H9 (cell line): ENCODE results near the gene POU2AF1. TPM values are rescaled to one million over a fixed set of nuclear protein-coding genes. Genes with fewer than 3 reads are reported as not detected.

Experiments
- DNase-seq: peaks from one replicate; pipeline ENCODE4 v3.0.0-alpha.2; 2017
- H2AFZ ChIP-seq: one replicate; pipeline ENCODE4 v1.6.1; 2013; ENCODE audit warnings: mild to moderate bottlenecking, low read length, control low read depth, moderate library complexity
- H2AK5ac ChIP-seq: 2 replicates; pipeline ENCODE4 v1.6.1; 2013; ENCODE audit warnings: low read length, control low read depth, mixed read lengths; ENCODE audit not compliant: insufficient read length
- H2BK120ac ChIP-seq: one replicate; pipeline ENCODE4 v1.6.1; 2013; ENCODE audit warnings: low read depth, mild to moderate bottlenecking, low read length, control low read depth, inconsistent platforms; ENCODE audit not compliant: poor library complexity, severe bottlenecking
- H2BK12ac ChIP-seq: 2 replicates; pipeline ENCODE4 v1.6.1; 2013; ENCODE audit warnings: low read length, control low read depth, mixed read lengths, low read depth; ENCODE audit not compliant: insufficient read length
- H2BK15ac ChIP-seq: 2 replicates; pipeline ENCODE4 v1.6.1; 2013; ENCODE audit warnings: low read depth, low read length, control low read depth
- H2BK20ac ChIP-seq: one replicate; pipeline ENCODE4 v1.6.1; 2013; ENCODE audit warnings: low read depth, mild to moderate bottlenecking, low read length, control low read depth, inconsistent platforms; ENCODE audit not compliant: poor library complexity, severe bottlenecking
- H2BK5ac ChIP-seq: 2 replicates; pipeline ENCODE4 v1.6.1; 2013; ENCODE audit warnings: low read length, control low read depth, mixed read lengths; ENCODE audit not compliant: insufficient read length
- H3K14ac ChIP-seq: 2 replicates; pipeline ENCODE4 v1.6.1; 2013; ENCODE audit warnings: low read length, control low read depth; ENCODE audit not compliant: insufficient read depth
- H3K18ac ChIP-seq: 2 replicates; pipeline ENCODE4 v1.6.1; 2013; ENCODE audit warnings: low read depth, mild to moderate bottlenecking, mixed read lengths, low read length, control low read depth; ENCODE audit not compliant: insufficient read length
- H3K23ac ChIP-seq: 2 replicates; pipeline ENCODE4 v1.6.1; 2013; ENCODE audit warnings: low read length, control low read depth, mixed read lengths, low read depth; ENCODE audit not compliant: insufficient read length
- H3K23me2 ChIP-seq: 2 replicates; pipeline ENCODE4 v1.6.1; 2013; ENCODE audit warnings: low read depth, mild to moderate bottlenecking, mixed read lengths, low read length, control low read depth; ENCODE audit not compliant: insufficient read length, poor library complexity, severe bottlenecking
- H3K27ac ChIP-seq: 2 replicates; pipeline ENCODE4 v1.5.1; 2013; ENCODE audit warnings: low read length, control low read depth, mixed read lengths, low read depth; ENCODE audit not compliant: insufficient read length
- H3K27me3 ChIP-seq: 2 replicates; pipeline ENCODE4 v1.6.1; 2013; ENCODE audit warnings: low read length, control low read depth, inconsistent platforms; ENCODE audit not compliant: insufficient read depth
- H3K4ac ChIP-seq: 2 replicates; pipeline ENCODE4 v1.6.1; 2013; ENCODE audit warnings: low read depth, mild to moderate bottlenecking, control low read depth, inconsistent platforms, low read length, moderate library complexity
- H3K4me1 ChIP-seq: 2 replicates; pipeline ENCODE4 v1.6.1; 2013; ENCODE audit warnings: low read length, control low read depth, inconsistent platforms; ENCODE audit not compliant: insufficient read depth
- H3K4me2 ChIP-seq: 2 replicates; pipeline ENCODE4 v1.6.1; 2013; ENCODE audit warnings: low read length, control low read depth, mixed read lengths; ENCODE audit not compliant: insufficient read length, insufficient read depth
- H3K56ac ChIP-seq: 2 replicates; pipeline ENCODE4 v1.6.1; 2013; ENCODE audit warnings: low read depth, mild to moderate bottlenecking, mixed read lengths, low read length, control low read depth; ENCODE audit not compliant: insufficient read length
- H3K79me1 ChIP-seq: 2 replicates; pipeline ENCODE4 v1.6.1; 2013; ENCODE audit warnings: low read depth, mild to moderate bottlenecking, moderate library complexity, low read length, control low read depth, inconsistent platforms; ENCODE audit not compliant: insufficient read depth, poor library complexity, severe bottlenecking
- H3K79me2 ChIP-seq: 2 replicates; pipeline ENCODE4 v1.6.1; 2013; ENCODE audit warnings: low read length, control low read depth, inconsistent platforms; ENCODE audit not compliant: insufficient read depth
- H3K9ac ChIP-seq: 2 replicates; pipeline ENCODE4 v1.6.1; 2013; ENCODE audit warnings: low read length, control low read depth, mixed read lengths; ENCODE audit not compliant: insufficient read length; ENCODE audit errors: extremely low read depth
- H3K9me3 ChIP-seq: one replicate; pipeline ENCODE4 v1.6.1; 2013; ENCODE audit warnings: low read depth, low read length, inconsistent platforms; ENCODE audit not compliant: control insufficient read depth
- H3T11ph ChIP-seq: one replicate; pipeline ENCODE4 v1.6.1; 2013; ENCODE audit warnings: mild to moderate bottlenecking, low read length, control low read depth, inconsistent platforms
- H4K20me1 ChIP-seq: one replicate; pipeline ENCODE4 v1.6.1; 2013; ENCODE audit not compliant: control insufficient read depth, insufficient read length, insufficient read depth
- H4K5ac ChIP-seq: 2 replicates; pipeline ENCODE4 v1.6.1; 2013; ENCODE audit warnings: low read depth, mild to moderate bottlenecking, mixed read lengths, low read length, control low read depth; ENCODE audit not compliant: insufficient read length
- H4K8ac ChIP-seq: replicated peaks from 2 replicates; pipeline ENCODE4 v1.6.1; 2013; ENCODE audit warnings: low read length, control low read depth, mixed read lengths, low read depth; ENCODE audit not compliant: insufficient read length
- H4K91ac ChIP-seq: 2 replicates; pipeline ENCODE4 v1.6.1; 2013; ENCODE audit warnings: low read depth, mild to moderate bottlenecking, moderate library complexity, mixed read lengths, low read length, control low read depth; ENCODE audit not compliant: insufficient read length
- H3K27ac Mint-ChIP-seq, 3 experiments: 2 replicates in 2 of 3; 3 replicates in 1 of 3; pipeline ENCODE4 v1.8.0; 2020 to 2021; ENCODE audit warnings: mixed read lengths in 3 of 3, mild to moderate bottlenecking in 1 of 3, moderate library complexity in 1 of 3
- H3K27me3 Mint-ChIP-seq: 2 replicates; pipeline ENCODE4 v1.8.0; 2021; ENCODE audit warnings: low read depth, mild to moderate bottlenecking, moderate library complexity, mixed read lengths
- H3K36me3 Mint-ChIP-seq, 3 experiments: 2 replicates in 2 of 3; 3 replicates in 1 of 3; pipeline ENCODE4 v1.8.0; 2020 to 2021; ENCODE audit warnings: low read depth in 3 of 3, mixed read lengths in 3 of 3; ENCODE audit not compliant: insufficient read depth in 1 of 3
- H3K4me1 Mint-ChIP-seq, 2 experiments: 2 replicates each; pipeline ENCODE4 v1.8.0; 2020; ENCODE audit warnings: mixed read lengths in 2 of 2
- H3K4me3 Mint-ChIP-seq, 2 experiments: 2 replicates in 1 of 2; 3 replicates in 1 of 2; pipeline ENCODE4 v1.8.0; 2020 to 2021; ENCODE audit warnings: mild to moderate bottlenecking in 2 of 2, mixed read lengths in 2 of 2, moderate library complexity in 1 of 2
- H3K9me3 Mint-ChIP-seq, 2 experiments: 2 replicates in 1 of 2; 3 replicates in 1 of 2; pipeline ENCODE4 v1.8.0; 2020; ENCODE audit warnings: mild to moderate bottlenecking in 2 of 2, mixed read lengths in 2 of 2, moderate library complexity in 1 of 2
- CTCF ChIP-seq: fragments of 200-600 bp; sonication (generic); conservative IDR thresholded peaks from 3 replicates; pipeline ENCODE4 v1.8.0; 2021; ENCODE audit warnings: antibody characterized with exemption, mild to moderate bottlenecking
- WGBS: extraction: QIAGEN DNeasy Blood & Tissue Kit; methylation state at CpG from one replicate; pipeline ENCODE4 v1.1.7; 2013; ENCODE audit warnings: missing lambda C conversion rate, low lambda C conversion rate, mixed read lengths; ENCODE audit not compliant: insufficient read length; ENCODE audit errors: extremely low coverage; 5-methylcytosine and 5-hydroxymethylcytosine counted together
- total RNA-seq: library from RNA; stranded (reverse); gene quantifications from 2 replicates; pipeline ENCODE4 v1.2.1, GENCODE V29; 2021

POU2AF1 gene
- total RNA-seq, 1 experiment from 2014 or later, result not detected

- WGBS, result no CpG with 5 or more reads among the region's 6 CpGs
- H3K9ac ChIP-seq, result no peak overlapping the region
- no peak overlapping the region for H3T11ph ChIP-seq
- H2BK15ac ChIP-seq, result no peak overlapping the region
- H3K4ac ChIP-seq, result no peak overlapping the region
- peaks cover 9% of the 10 kb centered on the region in 2 experiments for H3K9me3 Mint-ChIP-seq
- H3K14ac ChIP-seq, result no peak overlapping the region
- H4K20me1 ChIP-seq, result no peaks in the 10 kb centered on the region
- peaks cover 0 to 13% (median 9%) of the 10 kb centered on the region in 3 experiments; a peak in 6 of 7 replicates for H3K36me3 Mint-ChIP-seq
- no peaks in the 10 kb centered on the region for H3K9me3 ChIP-seq
- H2BK5ac ChIP-seq, result no peak overlapping the region
- H2AFZ ChIP-seq, result no peak overlapping the region
- no peaks in the 10 kb centered on the region for H3K79me1 ChIP-seq
- H2BK12ac ChIP-seq, result no peak overlapping the region
- no peak for TF ChIP-seq CTCF
- H3K4me2 ChIP-seq, result no peak overlapping the region
- H3K4me1 Mint-ChIP-seq, result peaks cover 22 to 24% of the 10 kb centered on the region in 2 experiments
- H4K8ac ChIP-seq, result no peak overlapping the region
- H4K5ac ChIP-seq, result no peak overlapping the region
- no peaks in the 10 kb centered on the region for H3K27me3 ChIP-seq
- no peak overlapping the region for H2BK20ac ChIP-seq
- H2AK5ac ChIP-seq, result no peak overlapping the region
- no peaks in the 10 kb centered on the region for H3K23me2 ChIP-seq
- no peak overlapping the region for H2BK120ac ChIP-seq
- no peak overlapping the region for H3K27ac ChIP-seq
- no peak for DNase-seq
- no peaks in the 10 kb centered on the region; the same call in 1 of the 2 replicates for H3K27me3 Mint-ChIP-seq
- no peak overlapping the region for H3K27ac Mint-ChIP-seq
- H3K18ac ChIP-seq, result no peak overlapping the region
- H3K23ac ChIP-seq, result no peak overlapping the region
- no peak overlapping the region for H3K4me3 Mint-ChIP-seq
- peaks cover 7% of the 10 kb centered on the region; the same call in 1 of the 2 replicates for H3K4me1 ChIP-seq
- H4K91ac ChIP-seq, result no peak overlapping the region
- no peak overlapping the region for H3K56ac ChIP-seq
- no peaks in the 10 kb centered on the region for H3K79me2 ChIP-seq
These were observed 43.5 kb downstream of the POU2AF1 start for GRCh38 chr11:111335549-111335948.
